Measurements from ENCODE around the gene SOX15.

SOX15 gene

DNA sequence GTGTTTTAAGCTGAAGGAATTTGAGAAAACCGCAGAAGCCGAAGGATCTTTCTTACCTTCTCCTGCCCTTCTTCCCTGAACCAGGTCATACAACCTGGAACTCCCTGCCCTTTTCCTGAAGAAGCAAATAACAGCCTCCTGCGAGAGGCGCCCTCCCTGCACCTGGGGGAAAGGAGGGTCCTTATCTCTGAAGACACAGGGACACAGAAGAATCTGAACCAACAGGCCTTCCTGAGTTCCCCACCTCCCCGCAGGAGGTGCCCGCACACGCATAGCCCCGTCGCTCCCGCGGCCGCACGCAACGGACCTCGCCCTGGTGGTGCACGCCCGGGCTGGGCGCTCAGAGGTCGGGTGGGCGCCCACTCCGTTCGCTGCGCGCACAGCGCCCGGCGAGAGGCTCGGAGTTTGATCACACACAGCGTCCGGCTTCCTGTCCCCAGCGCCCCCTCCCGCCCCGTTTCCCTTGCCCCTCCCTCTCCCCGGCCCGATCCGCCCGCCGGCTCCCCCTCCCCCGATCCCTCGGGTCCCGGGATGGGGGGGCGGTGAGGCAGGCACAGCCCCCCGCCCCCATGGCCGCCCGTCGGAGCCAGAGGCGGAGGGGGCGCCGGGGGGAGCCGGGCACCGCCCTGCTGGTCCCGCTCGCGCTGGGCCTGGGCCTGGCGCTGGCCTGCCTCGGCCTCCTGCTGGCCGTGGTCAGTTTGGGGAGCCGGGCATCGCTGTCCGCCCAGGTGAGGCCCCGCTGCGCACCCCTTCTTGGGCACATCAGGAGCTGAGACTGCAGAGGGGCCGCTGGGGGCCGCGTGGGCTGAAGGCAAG is 41.1 kb downstream of the SOX15 start, which contains the start of gene TNFSF12:
Gene TNFSF12 (plus strand): TSS at position 474 of the 816 bp plus-strand sequence. CDS start 96 bp downstream, at position 570.
- Histone ChIP-seq H3K27ac (peak within 1 kb of the TSS; percentile 93), H3K4me3 (peak within 1 kb of the TSS; percentile 75)
- peak; percentile 78 for DNase-seq (ENCODE audit: low spot score)
- TF ChIP-seq, protein P1, sequence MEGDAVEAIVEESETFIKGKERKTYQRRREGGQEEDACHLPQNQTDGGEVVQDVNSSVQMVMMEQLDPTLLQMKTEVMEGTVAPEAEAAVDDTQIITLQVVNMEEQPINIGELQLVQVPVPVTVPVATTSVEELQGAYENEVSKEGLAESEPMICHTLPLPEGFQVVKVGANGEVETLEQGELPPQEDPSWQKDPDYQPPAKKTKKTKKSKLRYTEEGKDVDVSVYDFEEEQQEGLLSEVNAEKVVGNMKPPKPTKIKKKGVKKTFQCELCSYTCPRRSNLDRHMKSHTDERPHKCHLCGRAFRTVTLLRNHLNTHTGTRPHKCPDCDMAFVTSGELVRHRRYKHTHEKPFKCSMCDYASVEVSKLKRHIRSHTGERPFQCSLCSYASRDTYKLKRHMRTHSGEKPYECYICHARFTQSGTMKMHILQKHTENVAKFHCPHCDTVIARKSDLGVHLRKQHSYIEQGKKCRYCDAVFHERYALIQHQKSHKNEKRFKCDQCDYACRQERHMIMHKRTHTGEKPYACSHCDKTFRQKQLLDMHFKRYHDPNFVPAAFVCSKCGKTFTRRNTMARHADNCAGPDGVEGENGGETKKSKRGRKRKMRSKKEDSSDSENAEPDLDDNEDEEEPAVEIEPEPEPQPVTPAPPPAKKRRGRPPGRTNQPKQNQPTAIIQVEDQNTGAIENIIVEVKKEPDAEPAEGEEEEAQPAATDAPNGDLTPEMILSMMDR (IDR thresholded peaks at IDR 0.05), result no peak

DNA sequence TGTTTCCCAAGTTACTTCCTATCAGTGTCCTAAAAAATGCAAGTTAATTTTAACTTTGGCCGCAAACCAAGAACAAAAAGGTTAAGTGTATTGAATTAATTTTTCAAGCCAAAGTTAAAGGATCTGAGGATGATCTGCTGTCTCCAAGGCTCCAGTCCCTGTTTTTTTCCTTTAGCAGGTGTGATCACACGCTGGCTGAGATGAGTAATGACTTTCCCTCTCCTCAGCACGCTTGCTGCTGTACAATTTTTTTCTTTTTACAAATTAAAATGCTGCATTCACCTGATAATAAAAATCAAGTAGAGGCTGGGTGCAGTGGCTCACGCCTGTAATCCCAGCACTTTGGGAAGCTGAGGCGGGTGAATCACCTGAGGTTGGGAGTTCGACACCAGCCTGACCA is 45.0 kb downstream of the SOX15 start:
- no peak for DNase-seq (ENCODE audit: low spot score)
- Histone ChIP-seq H3K27ac (peak overlapping the region in 1 of 2 donors; percentile 54), H3K4me3 (no peak overlapping the region)
- TF ChIP-seq, protein P1 (IDR thresholded peaks at IDR 0.05), result no peak

DNA sequence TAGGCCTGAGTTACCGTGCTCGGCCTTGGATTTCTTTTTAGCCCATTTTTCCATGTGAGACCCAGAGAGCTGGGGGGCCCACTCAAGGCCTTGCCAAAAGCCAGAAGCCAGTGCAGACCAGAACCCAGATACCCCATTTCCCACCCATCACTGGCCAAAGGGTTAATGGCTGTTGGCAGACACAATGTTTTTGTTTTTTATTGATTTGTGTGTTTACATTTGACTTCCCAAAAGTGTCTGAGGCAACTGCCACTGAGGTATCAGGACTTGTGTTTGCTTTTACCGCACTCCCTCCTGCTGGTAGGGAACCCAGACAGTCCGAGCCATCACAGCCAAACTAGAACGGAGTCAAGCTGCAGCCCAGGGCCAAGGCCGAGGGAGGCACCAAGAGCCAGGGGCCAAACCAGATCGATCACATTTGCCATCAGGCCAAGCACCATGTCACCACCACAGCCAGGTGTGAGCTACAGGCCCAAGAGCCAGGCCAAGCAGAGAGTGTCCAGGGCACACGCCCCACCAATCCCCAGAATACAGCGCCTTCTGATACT is 48.7 kb downstream of the SOX15 start:
- DNase-seq (ENCODE audit: low spot score), result no peak
- Histone ChIP-seq H3K4me3 (no peak overlapping the region), H3K27ac (no peak overlapping the region)
- TF ChIP-seq, protein P1 (IDR thresholded peaks at IDR 0.05), result no peak

DNA sequence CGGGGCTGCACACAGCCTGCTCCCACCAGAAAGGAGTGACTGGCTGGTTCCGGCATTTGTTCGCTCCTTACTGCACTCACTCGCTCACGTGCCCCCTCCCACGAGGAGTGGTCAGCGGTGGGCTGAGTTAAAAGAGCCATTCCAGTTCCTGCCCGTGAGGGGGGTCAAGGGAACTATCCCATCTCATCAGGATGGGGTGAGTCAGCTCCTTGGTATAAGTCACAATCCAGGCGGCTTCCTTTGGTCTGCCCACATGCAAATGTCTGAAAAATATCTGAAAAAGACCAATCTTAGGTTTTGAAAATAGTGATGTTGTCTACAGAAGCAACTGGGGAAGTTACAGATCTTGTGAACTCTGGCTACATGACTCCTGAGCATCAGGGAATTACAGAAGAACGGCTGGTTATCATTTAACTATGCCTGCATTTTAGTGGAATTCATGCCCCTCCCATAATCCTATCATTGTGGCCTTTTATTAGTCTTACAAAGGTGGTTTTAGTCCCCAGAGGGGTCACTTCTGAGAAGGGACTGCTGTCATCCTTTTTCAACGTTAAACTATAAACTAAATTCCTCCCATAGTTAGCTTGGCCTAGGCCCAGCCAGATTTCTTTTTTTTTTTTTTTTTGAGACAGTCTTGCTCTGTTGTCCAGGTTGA is 50.9 kb downstream of the SOX15 start:
- no peak for DNase-seq (ENCODE audit: low spot score)
- no peak overlapping the region for H3K4me3 ChIP-seq
- H3K27ac ChIP-seq, result no peak overlapping the region
- TF ChIP-seq, protein P1 (IDR thresholded peaks at IDR 0.05), result no peak
